ENCODE results near the gene SORBS2. TPM values are rescaled to one million over a fixed set of nuclear protein-coding genes. Genes with fewer than 3 reads are reported as not detected.

The SORBS2 gene
- total and polyA plus RNA-seq, 2 donors (not counting 1 experiment from before 2014, with no cell fraction given): 0.25 to 0.89 TPM

DNA sequence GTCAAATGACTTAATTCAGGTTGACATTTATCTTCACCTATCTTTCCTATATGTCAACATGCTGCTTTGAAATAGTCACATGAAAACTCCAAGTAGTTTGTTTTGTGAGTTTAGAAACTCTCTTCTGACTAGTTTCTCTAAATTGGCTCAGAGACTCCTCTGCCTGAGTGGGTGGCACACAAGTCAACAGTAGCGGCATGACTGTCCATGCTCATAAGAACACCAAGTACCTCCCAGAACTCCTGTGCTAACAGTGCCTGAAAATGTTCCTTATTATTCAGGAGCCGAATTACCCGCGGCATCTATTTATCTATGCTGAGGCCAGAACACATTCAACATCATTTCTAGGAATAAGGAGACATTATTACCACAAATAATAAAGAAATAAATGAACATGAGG, 116.3 kb downstream of the SORBS2 start:
- 89% methylated on average over 1 of the region's 4 CpGs for WGBS (ENCODE audit: insufficient coverage)
- TF ChIP-seq, protein P1, sequence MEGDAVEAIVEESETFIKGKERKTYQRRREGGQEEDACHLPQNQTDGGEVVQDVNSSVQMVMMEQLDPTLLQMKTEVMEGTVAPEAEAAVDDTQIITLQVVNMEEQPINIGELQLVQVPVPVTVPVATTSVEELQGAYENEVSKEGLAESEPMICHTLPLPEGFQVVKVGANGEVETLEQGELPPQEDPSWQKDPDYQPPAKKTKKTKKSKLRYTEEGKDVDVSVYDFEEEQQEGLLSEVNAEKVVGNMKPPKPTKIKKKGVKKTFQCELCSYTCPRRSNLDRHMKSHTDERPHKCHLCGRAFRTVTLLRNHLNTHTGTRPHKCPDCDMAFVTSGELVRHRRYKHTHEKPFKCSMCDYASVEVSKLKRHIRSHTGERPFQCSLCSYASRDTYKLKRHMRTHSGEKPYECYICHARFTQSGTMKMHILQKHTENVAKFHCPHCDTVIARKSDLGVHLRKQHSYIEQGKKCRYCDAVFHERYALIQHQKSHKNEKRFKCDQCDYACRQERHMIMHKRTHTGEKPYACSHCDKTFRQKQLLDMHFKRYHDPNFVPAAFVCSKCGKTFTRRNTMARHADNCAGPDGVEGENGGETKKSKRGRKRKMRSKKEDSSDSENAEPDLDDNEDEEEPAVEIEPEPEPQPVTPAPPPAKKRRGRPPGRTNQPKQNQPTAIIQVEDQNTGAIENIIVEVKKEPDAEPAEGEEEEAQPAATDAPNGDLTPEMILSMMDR (IDR thresholded peaks at IDR 0.05): no peak
- no peak for TF ChIP-seq EZH2 (IDR thresholded peaks at IDR 0.05; ENCODE audit: borderline replicate concordance, insufficient read depth, low read depth, low read length, poor library complexity, severe bottlenecking)
- intact Hi-C loops (cut with micrococcal nuclease): no loop called here

DNA sequence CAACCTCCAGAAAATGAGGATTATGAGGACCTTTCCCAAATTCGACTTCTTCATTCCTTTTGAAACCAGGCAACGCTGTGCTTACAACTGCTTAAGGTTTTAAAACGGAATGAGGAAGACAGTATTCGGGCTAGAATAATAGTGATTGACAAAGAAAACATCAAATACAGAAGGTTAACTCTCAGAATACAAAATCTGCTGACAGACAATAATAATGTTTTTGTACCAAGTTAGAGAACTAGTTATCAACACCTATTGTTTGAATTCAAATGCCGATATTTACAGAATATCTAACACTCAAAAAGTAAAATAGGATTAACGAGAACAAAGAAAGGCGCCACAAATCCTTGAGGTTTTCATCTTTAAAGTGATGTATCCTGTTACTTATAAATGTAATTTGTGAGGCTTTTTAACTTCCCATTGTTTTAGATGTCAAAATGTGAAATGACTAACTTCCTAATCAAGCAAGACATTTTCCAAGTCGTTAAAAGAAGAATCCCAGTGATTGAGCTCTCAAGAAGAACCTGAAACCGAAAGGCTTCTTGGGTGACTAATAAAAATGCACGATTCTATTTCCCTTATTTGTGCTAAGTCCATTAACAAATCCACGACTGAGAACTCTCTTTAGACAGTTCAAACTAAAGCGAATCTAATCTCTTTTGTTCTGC, 118.3 kb downstream of the SORBS2 start:
- Histone ChIP-seq H4K20me1 (ENCODE audit: control insufficient read depth, insufficient read depth, low read length, poor library complexity, severe bottlenecking) (no peaks in the 10 kb centered on the region), H3K79me2 (ENCODE audit: control insufficient read depth, insufficient read depth, low read length) (no peaks in the 10 kb centered on the region), H3K4me2 (replicated peaks; ENCODE audit: low read depth, low read length, poor library complexity, severe bottlenecking) (no peak overlapping the region), H3K4me3 (ENCODE audit: control extremely low read depth in 1 of 5, extremely low read depth in 1 of 5, insufficient read depth in 1 of 5, low read depth in 2 of 5, low read length in 4 of 5) (no peak overlapping the region), H3K27me3 (replicated peaks in 1 of 4; ENCODE audit: control extremely low read depth in 1 of 4, control insufficient read depth in 3 of 4, insufficient read depth in 4 of 4, low read length in 3 of 4) (no peaks in the 10 kb centered on the region), H3K9ac (ENCODE audit: low read length) (no peak overlapping the region), H3K9me3 (ENCODE audit: control extremely low read depth in 1 of 3, control insufficient read depth in 2 of 3, insufficient read depth in 1 of 3, low read length in 2 of 3) (no peaks in the 10 kb centered on the region), H3K4me1 (ENCODE audit: control insufficient read depth in 2 of 2, insufficient read depth in 2 of 2, low read length in 2 of 2) (no peaks in the 10 kb centered on the region), H3K27ac (ENCODE audit: low read length in 2 of 2) (no peak overlapping the region), H3K36me3 (replicated peaks in 1 of 2; ENCODE audit: control extremely low read depth in 1 of 2, control insufficient read depth in 1 of 2, extremely low read depth in 1 of 2, insufficient read depth in 2 of 2, low read length in 1 of 2) (no peaks in the 10 kb centered on the region), H2AFZ (ENCODE audit: insufficient read depth, low read depth, low read length, poor library complexity, severe bottlenecking) (no peak overlapping the region)
- no peak for TF ChIP-seq EZH2 (IDR thresholded peaks at IDR 0.05; ENCODE audit: borderline replicate concordance, insufficient read depth, low read depth, low read length, poor library complexity, severe bottlenecking)
- TF ChIP-seq, protein P1 (IDR thresholded peaks at IDR 0.05): no peak
- ATAC-seq (ENCODE audit: low read depth): no peak
- Mint-ChIP-seq H3K4me3 (no peak overlapping the region), H3K27me3 (peaks cover 19% of the 10 kb centered on the region), H3K27ac (no peak overlapping the region), H3K4me1 (no peaks in the 10 kb centered on the region), H3K9me3 (ENCODE audit: insufficient read depth) (no peaks in the 10 kb centered on the region)
- ChIA-PET CTCF (no interaction called here), POLR2A (no interaction called here)
- intact Hi-C loops (cut with micrococcal nuclease): no loop called here
- WGBS (ENCODE audit: insufficient coverage): 76% methylated on average over 4 of the region's 12 CpGs
- DNase-seq: no peak

More for the DNA sequence above, 116.3 kb downstream of the SORBS2 start:
- ATAC-seq (ENCODE audit: low read depth) (no peak), DNase-seq (no peak)
- Histone ChIP-seq H3K9ac (ENCODE audit: low read length) (no peak overlapping the region), H4K20me1 (ENCODE audit: control insufficient read depth, insufficient read depth, low read length, poor library complexity, severe bottlenecking) (no peaks in the 10 kb centered on the region), H3K36me3 (replicated peaks in 1 of 2; ENCODE audit: control extremely low read depth in 1 of 2, control insufficient read depth in 1 of 2, extremely low read depth in 1 of 2, insufficient read depth in 2 of 2, low read length in 1 of 2) (no peaks in the 10 kb centered on the region), H3K27me3 (replicated peaks in 1 of 4; ENCODE audit: control extremely low read depth in 1 of 4, control insufficient read depth in 3 of 4, insufficient read depth in 4 of 4, low read length in 3 of 4) (no peaks in the 10 kb centered on the region), H3K27ac (ENCODE audit: low read length in 2 of 2) (no peak overlapping the region), H2AFZ (ENCODE audit: insufficient read depth, low read depth, low read length, poor library complexity, severe bottlenecking) (no peak overlapping the region), H3K4me2 (replicated peaks; ENCODE audit: low read depth, low read length, poor library complexity, severe bottlenecking) (no peak overlapping the region), H3K9me3 (ENCODE audit: control extremely low read depth in 1 of 3, control insufficient read depth in 2 of 3, insufficient read depth in 1 of 3, low read length in 2 of 3) (no peaks in the 10 kb centered on the region), H3K4me1 (ENCODE audit: control insufficient read depth in 2 of 2, insufficient read depth in 2 of 2, low read length in 2 of 2) (no peaks in the 10 kb centered on the region), H3K79me2 (ENCODE audit: control insufficient read depth, insufficient read depth, low read length) (no peaks in the 10 kb centered on the region), H3K4me3 (ENCODE audit: control extremely low read depth in 1 of 5, extremely low read depth in 1 of 5, insufficient read depth in 1 of 5, low read depth in 2 of 5, low read length in 4 of 5) (no peak overlapping the region)
- Mint-ChIP-seq H3K27ac (no peak overlapping the region), H3K9me3 (ENCODE audit: insufficient read depth) (no peaks in the 10 kb centered on the region), H3K4me3 (no peak overlapping the region), H3K4me1 (no peaks in the 10 kb centered on the region), H3K27me3 (peaks cover 19% of the 10 kb centered on the region)
- CTCF ChIA-PET: no interaction called here
- POLR2A ChIA-PET: no interaction called here
